Testis (tissue), 3 donors: ENCODE results near the gene KIFC3. TPM values are rescaled to one million over a fixed set of nuclear protein-coding genes. Genes with fewer than 3 reads are reported as not detected.
"Not testable (repeated sequence)": the region's sequence is repeated elsewhere in the genome, so short reads cannot be mapped to it uniquely, and the experiment has no call there.

Experiments used
- DNase-seq: peaks from one replicate; pipeline ENCODE4 v3.0.0-alpha.2; 2019
- H3K27ac ChIP-seq, 2 donors: fragments of 200-600 bp; sonication (generic); one replicate each; pipeline ENCODE4 v1.5.1; 2019
- H3K27me3 ChIP-seq: fragments of 200-600 bp; sonication (generic); one replicate; pipeline ENCODE4 v1.5.1; 2019
- H3K36me3 ChIP-seq: fragments of 200-600 bp; sonication (generic); one replicate; pipeline ENCODE4 v1.5.1; 2017; ENCODE audit warnings: low read depth; ENCODE audit errors: missing control alignments
- H3K4me1 ChIP-seq: fragments of 200-600 bp; sonication (generic); one replicate; pipeline ENCODE4 v1.5.1; 2019
- H3K4me3 ChIP-seq, 2 donors: fragments of 200-600 bp; sonication (generic); one replicate each; pipeline ENCODE4 v1.5.1; 2017 to 2019
- H3K9me3 ChIP-seq: fragments of 200-600 bp; sonication (generic); one replicate; pipeline ENCODE4 v1.5.1; 2017
- CTCF ChIP-seq, 3 experiments: fragments of 450-650 bp in 2 of 3; fragments of 200-600 bp in 1 of 3; sonication (generic) in 1 of 3; IDR thresholded peaks; one replicate each; pipeline ENCODE4 v1.5.1; 2016 to 2019; ENCODE audit warnings: antibody characterized with exemption in 3 of 3, mild to moderate bottlenecking in 2 of 3, moderate library complexity in 1 of 3
- POLR2A ChIP-seq: fragments of 450-650 bp; IDR thresholded peaks from one replicate; pipeline ENCODE4 v1.6.1; 2017; ENCODE audit warnings: antibody characterized with exemption, mild to moderate bottlenecking, moderate library complexity
- WGBS, 2 donors: methylation state at CpG; one replicate each; pipeline ENCODE4 v1.1.5; 2018; 5-methylcytosine and 5-hydroxymethylcytosine counted together
- intact Hi-C: fragments of 100-400 bp; cut with DNase I; formaldehyde crosslinking; loops from one replicate; pipeline ENCODE4 v1.15.1; 2023; ENCODE audit warnings: low total_unique reads
- polyA plus RNA-seq: library from polyadenylated mRNA; stranded (reverse); fragments of 350-450 nt; fragmentation: Illumina TruSeq; extraction: RNeasy Lipid Tissue Mini Kit (QIAGEN cat#74804); gene quantifications from one replicate; pipeline ENCODE4 v1.2.3, GENCODE V29; 2014; ENCODE audit warnings: low read depth, low replicate concordance; ENCODE audit not compliant: insufficient read depth
- total RNA-seq, 2 donors: library from RNA; depleted of rRNA; stranded (reverse); fragments of >200 nt; gene quantifications; one replicate each; pipeline ENCODE4 v1.2.3, GENCODE V29; 2016

KIFC3 gene
- total and polyA plus RNA-seq, 3 donors from 2014 or later = 105 to 185 (median 137) TPM

- Histone ChIP-seq H3K27me3 (no peaks in the 10 kb centered on the region), H3K36me3 (no peaks in the 10 kb centered on the region), H3K4me1 (no peaks in the 10 kb centered on the region), H3K9me3 (no peaks in the 10 kb centered on the region), H3K27ac (no peak overlapping the region), H3K4me3 (no peak overlapping the region)
- intact Hi-C loops = no loop called here
- no peak for DNase-seq
- no peak for TF ChIP-seq POLR2A
- no peak for TF ChIP-seq CTCF (IDR thresholded peaks at IDR 0.05)
- WGBS, 2 donors = 62% methylated on average over 10 of the region's 10 CpGs
These were observed 35.2 kb upstream of the KIFC3 start for GRCh38 chr16:57837305-57838125.

DNA sequence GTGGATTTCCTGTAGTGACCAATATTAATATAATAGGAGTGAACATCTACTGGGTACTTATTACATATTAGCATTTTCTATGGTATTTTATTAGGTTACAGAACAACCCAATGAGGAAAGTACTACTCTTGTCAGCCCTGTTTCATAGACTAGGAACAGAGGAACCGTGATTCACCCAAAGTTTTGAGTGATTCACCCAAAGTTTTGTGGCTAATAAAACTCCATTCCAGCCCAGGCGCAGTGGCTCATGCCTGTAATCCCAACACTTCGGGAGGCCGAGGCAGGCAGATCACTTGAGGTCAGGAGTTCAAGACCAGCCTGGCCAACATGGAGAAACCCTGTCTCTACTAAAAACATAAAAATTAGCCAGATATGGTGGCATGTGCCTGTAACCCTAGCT is 33.1 kb upstream of the KIFC3 start:
- H3K9me3 ChIP-seq, H3K36me3 ChIP-seq, H3K4me1 ChIP-seq, intact Hi-C loops, H3K27me3 ChIP-seq, DNase-seq, H3K4me3 ChIP-seq, H3K27ac ChIP-seq: not testable (repeated sequence)
- WGBS, 2 donors = 91 to 92% methylated on average over 4 of the region's 4 CpGs

DNA sequence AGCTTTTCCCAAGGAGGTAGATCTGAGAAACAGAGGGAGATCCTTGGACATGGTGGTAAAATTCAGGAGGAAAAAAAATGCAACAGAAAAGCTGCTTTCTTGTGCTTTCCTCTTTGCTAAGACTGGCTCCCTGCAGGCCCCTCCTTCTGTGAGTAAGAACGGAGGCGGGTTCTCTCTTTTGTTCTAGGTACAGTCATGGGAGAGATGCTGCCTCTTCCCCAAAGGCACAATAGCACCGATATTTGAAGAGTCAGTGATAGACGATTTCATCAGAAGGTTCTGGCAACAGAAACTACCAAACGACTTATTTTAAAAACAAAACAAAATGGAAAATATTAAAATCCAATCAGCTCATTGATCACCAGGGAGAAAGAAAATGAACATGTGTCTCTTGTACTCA is 32.6 kb upstream of the KIFC3 start:
- H3K27ac ChIP-seq = no peak overlapping the region
- H3K4me3 ChIP-seq = no peak overlapping the region
- 77 to 82% methylated on average over 5 of the region's 5 CpGs for WGBS, 2 donors
- TF ChIP-seq POLR2A (no peak), CTCF (IDR thresholded peaks at IDR 0.05) (no peak)
- H3K4me1 ChIP-seq = no peaks in the 10 kb centered on the region
- no peaks in the 10 kb centered on the region for H3K9me3 ChIP-seq
- H3K36me3 ChIP-seq = no peaks in the 10 kb centered on the region
- intact Hi-C loops = no loop called here
- H3K27me3 ChIP-seq = no peaks in the 10 kb centered on the region
- no peak for DNase-seq

- Histone ChIP-seq H3K27me3 (no peaks in the 10 kb centered on the region), H3K4me1 (peaks cover 5% of the 10 kb centered on the region), H3K27ac (no peak overlapping the region), H3K4me3 (no peak overlapping the region), H3K36me3 (no peaks in the 10 kb centered on the region), H3K9me3 (no peaks in the 10 kb centered on the region)
- TF ChIP-seq POLR2A (no peak), CTCF (IDR thresholded peaks at IDR 0.05) (no peak)
- no peak for DNase-seq
- WGBS, 2 donors = 92 to 97% methylated on average over 10 of the region's 10 CpGs
- intact Hi-C loops = no loop called here
These were observed 28.7 kb upstream of the KIFC3 start for GRCh38 chr16:57830890-57831484.

DNA sequence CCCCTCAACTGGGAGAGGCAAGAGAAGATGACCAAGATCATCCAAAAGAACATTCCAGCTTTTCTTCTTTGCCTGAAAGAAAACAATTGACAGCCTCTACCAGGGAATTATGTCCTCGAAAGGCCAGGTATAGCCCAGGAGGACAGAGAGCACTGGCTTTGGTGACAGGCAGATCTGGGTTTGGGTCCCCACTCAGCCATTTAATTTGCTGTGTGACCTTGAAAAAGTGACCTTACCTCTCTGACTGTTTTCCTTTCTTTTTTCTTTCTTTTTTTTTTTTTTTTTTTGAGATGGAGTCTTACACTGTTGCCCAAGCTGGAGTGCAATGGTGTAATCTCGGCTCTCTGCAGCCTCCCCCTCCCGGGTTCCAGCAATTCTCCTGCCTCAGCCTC is 27.7 kb upstream of the KIFC3 start:
- 77 to 85% methylated on average over 3 of the region's 3 CpGs for WGBS, 2 donors
- H3K9me3 ChIP-seq = no peaks in the 10 kb centered on the region
- H3K4me1 ChIP-seq = peaks cover 5% of the 10 kb centered on the region
- H3K4me3 ChIP-seq = no peak overlapping the region
- TF ChIP-seq CTCF (IDR thresholded peaks at IDR 0.05) = no peak
- TF ChIP-seq POLR2A = no peak
- DNase-seq = no peak
- no peaks in the 10 kb centered on the region for H3K27me3 ChIP-seq
- intact Hi-C loops = no loop called here
- no peaks in the 10 kb centered on the region for H3K36me3 ChIP-seq
- H3K27ac ChIP-seq = no peak overlapping the region
